Body of pancreas (tissue), 4 donors: ENCODE results near the gene LSAMP. TPM values are rescaled to one million over a fixed set of nuclear protein-coding genes. Genes with fewer than 3 reads are reported as not detected.
A peak's percentile ranks its signal among the peaks of the same experiment; 100 is the strongest.
"Not testable (repeated sequence)": the region's sequence is repeated elsewhere in the genome, so short reads cannot be mapped to it uniquely, and the experiment has no call there.

Source experiments
- ATAC-seq: fragments of 150-250 bp; one replicate; pipeline ENCODE4 v1.9.1; 2016
- DNase-seq, 4 donors: peaks; one replicate each; pipeline ENCODE4 v3.0.0-alpha.2; 2019
- H3K27ac ChIP-seq, 4 donors: fragments of 200-600 bp; sonication (generic); 1 replicate in 3 of 4; 2 replicates in 1 of 4; pipeline versions ENCODE4 v1.5.1 to v1.6.1; 2016 to 2019; ENCODE audit warnings: mild to moderate bottlenecking in 1 of 4, mixed read lengths in 1 of 4, moderate library complexity in 1 of 4
- H3K27me3 ChIP-seq, 2 donors: fragments of 200-600 bp; sonication (generic); one replicate each; pipeline ENCODE4 v1.6.0; 2016; ENCODE audit warnings: mild to moderate bottlenecking in 1 of 2
- H3K36me3 ChIP-seq, 2 donors: fragments of 200-600 bp; sonication (generic); replicated peaks in 1 of 2; 2 replicates each; pipeline ENCODE4 v1.5.1; 2016; ENCODE audit warnings: low read depth in 2 of 2; ENCODE audit not compliant: insufficient read depth in 1 of 2
- H3K4me1 ChIP-seq: fragments of 200-600 bp; sonication (generic); one replicate; pipeline ENCODE4 v1.6.0; 2016
- H3K4me3 ChIP-seq, 2 donors: fragments of 200-600 bp; sonication (generic); 1 replicate in 1 of 2; 2 replicates in 1 of 2; pipeline ENCODE4 v1.5.1; 2016 to 2019
- H3K9me3 ChIP-seq, 3 donors: fragments of 200-600 bp; sonication (generic); 1 replicate in 2 of 3; 2 replicates in 1 of 3; pipeline ENCODE4 v1.5.1; 2016
- POLR2A ChIP-seq, 3 donors: fragments of 450-650 bp; IDR thresholded peaks; one replicate each; pipeline ENCODE4 v1.6.1; 2016; ENCODE audit warnings: antibody characterized with exemption in 3 of 3, mild to moderate bottlenecking in 2 of 3
- WGBS, 2 donors: methylation state at CpG; one replicate each; pipeline ENCODE4 v1.1.5; 2017; 5-methylcytosine and 5-hydroxymethylcytosine counted together
- intact Hi-C: fragments of 100-400 bp; cut with DNase I; formaldehyde crosslinking; loops from one replicate; pipeline ENCODE4 v1.15.1; 2023
- total RNA-seq, 2 donors: library from RNA; depleted of rRNA; stranded (reverse); fragments of >200 nt; gene quantifications; one replicate each; pipeline ENCODE4 v1.1.0, GENCODE V29; 2016
- TF ChIP-seq, protein P1 (sequence below), 7 experiments: fragments of 450-650 bp in 4 of 7; fragments of 200-600 bp in 3 of 7; sonication (generic) in 3 of 7; IDR thresholded peaks; one replicate each; pipeline ENCODE4 v1.5.1; 2016 to 2019; ENCODE audit warnings: antibody characterized with exemption in 7 of 7

Gene LSAMP
- total RNA-seq, 2 donors from 2014 or later: 1.6 to 2.1 TPM

DNA sequence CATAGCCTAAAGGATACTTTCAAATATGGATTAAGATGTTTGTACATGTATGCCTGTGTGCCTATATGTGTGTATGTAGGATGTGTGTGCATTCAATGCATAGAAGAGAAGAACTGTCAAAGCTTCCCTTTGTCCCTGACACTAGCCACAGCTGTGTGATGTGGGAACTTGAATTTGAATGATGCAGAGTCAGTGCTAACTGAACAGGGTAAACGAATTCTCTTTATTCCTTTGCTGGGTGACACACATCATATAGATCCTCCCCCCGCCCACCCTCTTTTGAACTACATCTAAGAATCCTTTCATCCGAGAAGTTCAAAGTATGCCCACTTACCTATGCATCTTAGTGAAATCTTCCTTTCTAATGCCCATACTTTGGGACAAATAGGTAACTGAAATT, 593.7 kb downstream of the LSAMP start:
- H3K4me1 ChIP-seq: peaks cover 16% of the 10 kb centered on the region
- H3K36me3 ChIP-seq: no peaks in the 10 kb centered on the region
- intact Hi-C loops: no loop called here
- no peaks in the 10 kb centered on the region for H3K9me3 ChIP-seq
- no peak for ATAC-seq
- H3K27ac ChIP-seq: no peak overlapping the region
- 70 to 89% methylated on average over 3 of the region's 3 CpGs for WGBS, 2 donors
- no peaks in the 10 kb centered on the region for H3K27me3 ChIP-seq
- TF ChIP-seq, protein P1, sequence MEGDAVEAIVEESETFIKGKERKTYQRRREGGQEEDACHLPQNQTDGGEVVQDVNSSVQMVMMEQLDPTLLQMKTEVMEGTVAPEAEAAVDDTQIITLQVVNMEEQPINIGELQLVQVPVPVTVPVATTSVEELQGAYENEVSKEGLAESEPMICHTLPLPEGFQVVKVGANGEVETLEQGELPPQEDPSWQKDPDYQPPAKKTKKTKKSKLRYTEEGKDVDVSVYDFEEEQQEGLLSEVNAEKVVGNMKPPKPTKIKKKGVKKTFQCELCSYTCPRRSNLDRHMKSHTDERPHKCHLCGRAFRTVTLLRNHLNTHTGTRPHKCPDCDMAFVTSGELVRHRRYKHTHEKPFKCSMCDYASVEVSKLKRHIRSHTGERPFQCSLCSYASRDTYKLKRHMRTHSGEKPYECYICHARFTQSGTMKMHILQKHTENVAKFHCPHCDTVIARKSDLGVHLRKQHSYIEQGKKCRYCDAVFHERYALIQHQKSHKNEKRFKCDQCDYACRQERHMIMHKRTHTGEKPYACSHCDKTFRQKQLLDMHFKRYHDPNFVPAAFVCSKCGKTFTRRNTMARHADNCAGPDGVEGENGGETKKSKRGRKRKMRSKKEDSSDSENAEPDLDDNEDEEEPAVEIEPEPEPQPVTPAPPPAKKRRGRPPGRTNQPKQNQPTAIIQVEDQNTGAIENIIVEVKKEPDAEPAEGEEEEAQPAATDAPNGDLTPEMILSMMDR (IDR thresholded peaks at IDR 0.05): no peak
- no peak for TF ChIP-seq POLR2A (IDR thresholded peaks at IDR 0.05)
- H3K4me3 ChIP-seq: no peak overlapping the region
- no peak for DNase-seq

DNA sequence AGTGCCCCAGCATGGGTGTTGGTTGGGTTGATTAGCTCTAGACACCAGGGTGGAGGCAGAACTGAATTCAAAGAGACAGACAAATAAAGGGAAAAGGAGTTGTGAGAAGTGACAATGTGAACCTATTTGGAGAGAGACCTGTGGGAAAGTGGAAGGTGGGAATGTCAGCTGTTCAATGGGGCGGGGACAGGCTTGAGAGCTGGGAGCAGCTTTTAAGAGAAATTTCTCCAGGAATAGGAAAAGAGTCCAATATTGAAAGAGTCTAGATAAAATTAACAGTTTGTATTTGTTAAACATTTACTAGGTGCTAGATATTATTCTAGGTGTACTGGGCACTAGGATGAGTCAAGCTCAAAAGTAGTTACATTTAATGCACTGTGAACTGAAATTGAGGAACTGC, 596.6 kb downstream of the LSAMP start:
- no peaks in the 10 kb centered on the region for H3K9me3 ChIP-seq
- no peak overlapping the region for H3K4me3 ChIP-seq
- 34 to 39% methylated on average over 1 of the region's 1 CpG for WGBS, 2 donors
- H3K27ac ChIP-seq: no peak overlapping the region
- H3K27me3 ChIP-seq: no peaks in the 10 kb centered on the region
- peaks cover 16% of the 10 kb centered on the region for H3K4me1 ChIP-seq
- intact Hi-C loops: no loop called here
- H3K36me3 ChIP-seq: no peaks in the 10 kb centered on the region
- TF ChIP-seq, protein P1 (IDR thresholded peaks at IDR 0.05): no peak
- no peak for TF ChIP-seq POLR2A (IDR thresholded peaks at IDR 0.05)
- ATAC-seq: peak; percentile 60
- peak in 2 of 4 donors; percentile 21 to 33 for DNase-seq

DNA sequence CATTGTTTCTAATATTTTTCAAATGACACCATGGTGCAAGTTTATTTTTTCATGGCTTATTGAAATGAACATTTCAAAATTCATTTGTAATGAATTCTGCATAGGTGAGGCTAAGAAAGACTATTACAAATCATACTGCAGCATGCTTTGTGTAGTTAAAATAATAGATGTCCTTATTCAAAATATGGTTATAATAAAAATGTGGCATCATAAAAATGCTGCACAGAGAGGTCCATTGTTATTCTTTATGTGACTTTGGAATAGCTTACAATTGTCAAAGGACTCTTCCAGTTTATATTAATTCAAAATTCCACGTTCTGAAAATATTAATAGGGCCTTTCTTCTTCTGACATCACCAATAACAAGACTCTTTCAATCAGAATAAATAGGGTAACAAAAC, 599.3 kb downstream of the LSAMP start:
- DNase-seq (no peak), ATAC-seq (no peak)
- peaks cover 16% of the 10 kb centered on the region for H3K4me1 ChIP-seq
- H3K9me3 ChIP-seq: no peaks in the 10 kb centered on the region
- intact Hi-C loops: no loop called here
- 0 to 71% methylated on average over 1 of the region's 1 CpG for WGBS, 2 donors
- no peak overlapping the region for H3K4me3 ChIP-seq
- TF ChIP-seq, protein P1 (IDR thresholded peaks at IDR 0.05): no peak
- TF ChIP-seq POLR2A (IDR thresholded peaks at IDR 0.05): no peak
- no peak overlapping the region for H3K27ac ChIP-seq
- H3K36me3 ChIP-seq: no peaks in the 10 kb centered on the region
- no peaks in the 10 kb centered on the region for H3K27me3 ChIP-seq

DNA sequence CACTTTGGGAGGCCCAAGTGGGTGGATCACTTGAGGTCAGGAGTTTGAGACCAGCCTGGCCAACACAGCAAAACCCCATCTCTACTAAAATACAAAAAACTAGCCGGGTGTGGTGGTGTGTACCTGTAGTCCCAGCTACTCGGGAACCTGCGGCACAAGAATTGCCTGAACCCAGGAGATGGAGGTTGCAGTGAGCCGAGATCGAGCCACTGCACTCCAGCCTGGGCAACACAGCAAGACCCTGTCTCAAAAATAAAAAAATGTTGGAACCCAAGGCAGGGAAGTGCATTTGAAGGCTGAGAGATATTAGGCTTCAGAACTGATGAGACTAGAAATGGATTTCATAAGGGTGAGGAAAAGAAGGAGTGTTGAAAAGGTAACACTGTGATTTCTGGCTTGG, 600.6 kb downstream of the LSAMP start:
- H3K9me3 ChIP-seq, H3K27me3 ChIP-seq, H3K36me3 ChIP-seq, intact Hi-C loops, ATAC-seq, H3K27ac ChIP-seq, DNase-seq, H3K4me3 ChIP-seq: not testable (repeated sequence)
- H3K4me1 ChIP-seq: peaks cover 16% of the 10 kb centered on the region
- WGBS, 2 donors: 72 to 100% methylated on average over 5 of the region's 5 CpGs

DNA sequence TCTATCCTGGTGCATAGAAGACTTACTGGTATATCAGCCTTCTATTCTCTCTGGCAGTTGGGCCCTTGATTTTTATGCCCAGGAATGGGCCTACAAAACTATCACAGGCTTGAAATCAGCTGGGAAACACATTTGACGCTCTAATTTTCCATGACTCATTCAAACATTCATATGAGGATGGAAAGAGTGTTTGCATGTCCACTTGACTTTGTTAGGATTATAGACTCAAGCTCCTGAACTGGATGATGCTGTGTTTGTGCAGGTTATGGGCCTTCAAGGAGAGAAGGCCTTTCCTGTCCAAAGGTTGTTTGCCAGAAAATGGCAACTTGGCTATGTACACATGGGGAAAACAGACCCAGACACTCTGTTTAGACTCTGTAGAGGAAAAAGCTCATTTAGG, 602.1 kb downstream of the LSAMP start:
- 68 to 75% methylated on average over 1 of the region's 1 CpG for WGBS, 2 donors
- no peaks in the 10 kb centered on the region for H3K36me3 ChIP-seq
- H3K4me1 ChIP-seq: peaks cover 3% of the 10 kb centered on the region
- DNase-seq (no peak), ATAC-seq (no peak)
- no peak for TF ChIP-seq POLR2A (IDR thresholded peaks at IDR 0.05)
- TF ChIP-seq, protein P1 (IDR thresholded peaks at IDR 0.05): no peak
- intact Hi-C loops: no loop called here
- H3K4me3 ChIP-seq: no peak overlapping the region
- no peaks in the 10 kb centered on the region for H3K9me3 ChIP-seq
- no peaks in the 10 kb centered on the region for H3K27me3 ChIP-seq
- H3K27ac ChIP-seq: no peak overlapping the region
